Endodermal cell (in vitro differentiated cells): ENCODE results near the gene APLP1. TPM values are rescaled to one million over a fixed set of nuclear protein-coding genes. Genes with fewer than 3 reads are reported as not detected.

ENCODE experiments used
- DNase-seq: peaks from one replicate; pipeline ENCODE4 v3.0.0-alpha.2; 2017
- H3K27ac ChIP-seq: 2 replicates; pipeline ENCODE4 v1.5.1; 2013; ENCODE audit warnings: mild to moderate bottlenecking, low read depth, low read length, moderate library complexity
- H3K27me3 ChIP-seq: 2 replicates; pipeline ENCODE4 v1.6.1; 2013; ENCODE audit warnings: mild to moderate bottlenecking, low read length, moderate library complexity; ENCODE audit not compliant: insufficient read depth, control insufficient read depth, poor library complexity, severe bottlenecking
- H3K36me3 ChIP-seq: 2 replicates; pipeline ENCODE4 v1.7.0; 2013; ENCODE audit warnings: mild to moderate bottlenecking, low read length, moderate library complexity; ENCODE audit not compliant: control insufficient read depth, insufficient read depth
- H3K4me1 ChIP-seq: one replicate; pipeline ENCODE4 v1.7.0; 2013; ENCODE audit warnings: low read length; ENCODE audit not compliant: control insufficient read depth, insufficient read depth
- H3K4me3 ChIP-seq: 2 replicates; pipeline ENCODE4 v1.5.1; 2013; ENCODE audit warnings: mild to moderate bottlenecking, low read length, moderate library complexity
- H3K9ac ChIP-seq: 2 replicates; pipeline ENCODE4 v1.6.1; 2013; ENCODE audit warnings: mild to moderate bottlenecking, low read length, moderate library complexity; ENCODE audit not compliant: poor library complexity, severe bottlenecking; ENCODE audit errors: extremely low read depth
- H3K9me3 ChIP-seq: 2 replicates; pipeline ENCODE4 v1.6.1; 2013; ENCODE audit warnings: mild to moderate bottlenecking, low read length, moderate library complexity; ENCODE audit not compliant: control insufficient read depth
- H3K27ac Mint-ChIP-seq: 2 replicates; pipeline ENCODE4 v1.8.0; 2020; ENCODE audit warnings: mixed read lengths
- H3K27me3 Mint-ChIP-seq: 2 replicates; pipeline ENCODE4 v1.8.0; 2021; ENCODE audit warnings: mild to moderate bottlenecking, mixed read lengths; ENCODE audit not compliant: insufficient read depth
- H3K36me3 Mint-ChIP-seq: 2 replicates; pipeline ENCODE4 v1.8.0; 2020; ENCODE audit warnings: low read depth, mixed read lengths
- H3K4me1 Mint-ChIP-seq: 2 replicates; pipeline ENCODE4 v1.8.0; 2020; ENCODE audit warnings: mixed read lengths
- H3K4me3 Mint-ChIP-seq: 2 replicates; pipeline ENCODE4 v1.8.0; 2020; ENCODE audit warnings: mild to moderate bottlenecking, moderate library complexity, mixed read lengths
- H3K9me3 Mint-ChIP-seq: 2 replicates; pipeline ENCODE4 v1.8.0; 2020; ENCODE audit warnings: mild to moderate bottlenecking, mixed read lengths
- CTCF ChIP-seq: fragments of 200-600 bp; sonication (generic); conservative IDR thresholded peaks from 2 replicates; pipeline ENCODE4 v1.5.0; 2021; ENCODE audit warnings: antibody characterized with exemption, mild to moderate bottlenecking
- WGBS, 2 experiments: methylation state at CpG; one replicate each; pipeline versions ENCODE4 v1.1.5 to v1.1.7; 2013; ENCODE audit warnings: missing lambda C conversion rate in 2 of 2, mixed read lengths in 1 of 2; ENCODE audit not compliant: insufficient coverage in 1 of 2, insufficient read length in 1 of 2; 5-methylcytosine and 5-hydroxymethylcytosine counted together
- total RNA-seq, 2 donors: library from RNA; stranded (reverse); fragmentation: NEBNext Ultra II Directional in 1 of 2; extraction: Animal tissue kit (Norgen Biotek cat#: 25700) in 1 of 2; gene quantifications; 2 replicates in 1 of 2; 3 replicates in 1 of 2; pipeline ENCODE4 v1.2.1, GENCODE V29; 2021

The APLP1 gene
- total RNA-seq, 2 donors from 2014 or later: 4.1 to 10.6 TPM

GRCh38 chr19:35898499-35898809, 30.1 kb downstream of the APLP1 start:
- no peak overlapping the region for H3K27ac ChIP-seq
- 45 to 55% methylated on average over 8 to 17 of the region's 17 CpGs for WGBS, 2 experiments
- peaks cover 27% of the 10 kb centered on the region for H3K36me3 Mint-ChIP-seq
- no peaks in the 10 kb centered on the region for H3K4me1 ChIP-seq
- no peaks in the 10 kb centered on the region for H3K27me3 ChIP-seq
- H3K4me3 ChIP-seq: peak overlapping the region; percentile 90
- H3K9ac ChIP-seq: peak overlapping the region; percentile 74
- TF ChIP-seq CTCF: no peak
- H3K4me3 Mint-ChIP-seq: peak overlapping the region; percentile 88
- peaks cover 39% of the 10 kb centered on the region for H3K36me3 ChIP-seq
- H3K9me3 Mint-ChIP-seq: no peaks in the 10 kb centered on the region
- no peak for DNase-seq
- no peaks in the 10 kb centered on the region for H3K9me3 ChIP-seq
- H3K27me3 Mint-ChIP-seq: peaks cover 13% of the 10 kb centered on the region
- peaks cover 15% of the 10 kb centered on the region for H3K4me1 Mint-ChIP-seq
- no peak overlapping the region for H3K27ac Mint-ChIP-seq

- Mint-ChIP-seq H3K4me3 (peak overlapping the region; percentile 88), H3K27me3 (peaks cover 14% of the 10 kb centered on the region), H3K4me1 (peaks cover 16% of the 10 kb centered on the region), H3K9me3 (no peaks in the 10 kb centered on the region), H3K27ac (peak overlapping the region; percentile 97), H3K36me3 (peaks cover 21% of the 10 kb centered on the region)
- H3K4me3 ChIP-seq: peak overlapping the region; percentile 90
- WGBS, 2 experiments: 0% methylated on average over 12 to 34 of the region's 43 CpGs
- peaks cover 32% of the 10 kb centered on the region for H3K36me3 ChIP-seq
- no peak overlapping the region for H3K27ac ChIP-seq
- H3K27me3 ChIP-seq: no peaks in the 10 kb centered on the region
- TF ChIP-seq CTCF: no peak
- H3K9me3 ChIP-seq: no peaks in the 10 kb centered on the region
- no peaks in the 10 kb centered on the region for H3K4me1 ChIP-seq
- H3K9ac ChIP-seq: peak overlapping the region; percentile 74
- DNase-seq: peak; percentile 83
Observed at GRCh38 chr19:35899547-35900214, 31.3 kb downstream of the APLP1 start.

GRCh38 chr19:35901055-35901644, 32.8 kb downstream of the APLP1 start:
- H3K27ac ChIP-seq: no peak overlapping the region
- 60 to 89% methylated on average over 2 of the region's 2 CpGs for WGBS, 2 experiments
- no peak for DNase-seq
- peak overlapping the region; percentile 76 for H3K27ac Mint-ChIP-seq
- no peak for TF ChIP-seq CTCF
- peaks cover 14% of the 10 kb centered on the region for H3K27me3 Mint-ChIP-seq
- no peaks in the 10 kb centered on the region for H3K4me1 ChIP-seq
- H3K4me3 Mint-ChIP-seq: peak overlapping the region; percentile 88
- peaks cover 10% of the 10 kb centered on the region for H3K36me3 Mint-ChIP-seq
- peaks cover 23% of the 10 kb centered on the region for H3K36me3 ChIP-seq
- no peak overlapping the region for H3K9ac ChIP-seq
- peaks cover 16% of the 10 kb centered on the region for H3K4me1 Mint-ChIP-seq
- no peaks in the 10 kb centered on the region for H3K9me3 ChIP-seq
- no peaks in the 10 kb centered on the region for H3K27me3 ChIP-seq
- H3K9me3 Mint-ChIP-seq: no peaks in the 10 kb centered on the region
- peak overlapping the region; percentile 90 for H3K4me3 ChIP-seq
